WTC11 (cell line): ENCODE results near the gene MAN1B1. TPM values are rescaled to one million over a fixed set of nuclear protein-coding genes. Genes with fewer than 3 reads are reported as not detected.

Experiments used
- ATAC-seq: fragments of 200-7000 bp; cut with Tn5 transposase; 2 replicates; pipeline ENCODE4 v1.10.0; 2021; ENCODE audit warnings: mild to moderate bottlenecking, moderate library complexity
- CTCF ChIA-PET: fragments of 300-600 bp; sonication (Branson Sonifier 250); formaldehyde crosslinking; loops from one replicate; lab custom pipeline; 2021; ENCODE audit warnings: antibody characterized with exemption; lab: Charles Lee
- POLR2A ChIA-PET: fragments of 350-600 bp; sonication (Branson Sonifier 250); formaldehyde crosslinking; loops from one replicate; lab custom pipeline; 2021; ENCODE audit warnings: antibody characterized with exemption; lab: Charles Lee
- DNase-seq: peaks from one replicate; pipeline ENCODE4 v3.0.0; 2021; ENCODE audit warnings: low spot score
- H3K27ac Mint-ChIP-seq: 2 replicates; pipeline ENCODE4 v1.8.0; 2021; ENCODE audit warnings: mixed read lengths
- H3K27me3 Mint-ChIP-seq: 2 replicates; pipeline ENCODE4 v1.8.0; 2021; ENCODE audit warnings: low read depth, mild to moderate bottlenecking, moderate library complexity, mixed read lengths
- H3K36me3 Mint-ChIP-seq: 2 replicates; pipeline ENCODE4 v1.8.0; 2021; ENCODE audit warnings: mixed read lengths
- H3K4me1 Mint-ChIP-seq: 2 replicates; pipeline ENCODE4 v1.8.0; 2022; ENCODE audit warnings: mixed read lengths
- H3K4me3 Mint-ChIP-seq: 2 replicates; pipeline ENCODE4 v1.8.0; 2021; ENCODE audit warnings: mild to moderate bottlenecking, moderate library complexity, mixed read lengths
- H3K9me3 Mint-ChIP-seq: 2 replicates; pipeline ENCODE4 v1.8.0; 2021; ENCODE audit warnings: mixed read lengths
- CREB1 ChIP-seq: sonication (generic); formaldehyde crosslinking; IDR thresholded peaks from 2 replicates; pipeline ENCODE4 v1.8.0; 2023; ENCODE audit warnings: mild to moderate bottlenecking, missing genetic modification reagents
- EMX1 ChIP-seq: fragments of 250-450 bp; sonication (Bioruptor Pico); IDR thresholded peaks from 2 replicates; pipeline ENCODE4 v1.8.0; 2021; ENCODE audit warnings: mild to moderate bottlenecking
- FOXK1 ChIP-seq: sonication (generic); formaldehyde crosslinking; IDR thresholded peaks from 2 replicates; pipeline ENCODE4 v1.8.0; 2022; ENCODE audit warnings: mild to moderate bottlenecking, moderate library complexity, missing genetic modification reagents
- FOXP1 ChIP-seq: sonication (generic); formaldehyde crosslinking; IDR thresholded peaks from 2 replicates; pipeline ENCODE4 v1.8.0; 2022; ENCODE audit warnings: missing genetic modification reagents, mild to moderate bottlenecking, moderate library complexity, borderline replicate concordance
- JUN ChIP-seq: sonication (generic); formaldehyde crosslinking; IDR thresholded peaks from 2 replicates; pipeline ENCODE4 v1.8.0; 2023; ENCODE audit warnings: mild to moderate bottlenecking, missing genetic modification reagents
- ZNF396 ChIP-seq: fragments of 250-450 bp; sonication (Bioruptor Pico); IDR thresholded peaks from 2 replicates; pipeline ENCODE4 v1.8.0; 2021; ENCODE audit warnings: mild to moderate bottlenecking, moderate library complexity, borderline replicate concordance
- total RNA-seq: library from RNA; stranded (reverse); gene quantifications from 3 replicates; pipeline ENCODE4 v1.2.3, GENCODE V29; 2021
- TF ChIP-seq, protein P1 (sequence below): sonication (generic); formaldehyde crosslinking; IDR thresholded peaks from 2 replicates; pipeline ENCODE4 v1.8.1; 2023; ENCODE audit warnings: mild to moderate bottlenecking, missing genetic modification reagents, borderline replicate concordance
- TF ChIP-seq, protein P2 (sequence below): fragments of 250-450 bp; sonication (Bioruptor Pico); conservative IDR thresholded peaks from 2 replicates; pipeline ENCODE4 v1.9.0; 2021; ENCODE audit warnings: mild to moderate bottlenecking
- TF ChIP-seq, protein P3 (sequence below): sonication (generic); formaldehyde crosslinking; IDR thresholded peaks from 2 replicates; pipeline ENCODE4 v1.8.0; 2022; ENCODE audit warnings: missing genetic modification reagents
- TF ChIP-seq, protein P4 (sequence below): fragments of 250-450 bp; sonication (Bioruptor Pico); IDR thresholded peaks from 2 replicates; pipeline ENCODE4 v1.9.0; 2021; ENCODE audit warnings: mild to moderate bottlenecking, borderline replicate concordance

The MAN1B1 gene
- total RNA-seq, 1 experiment from 2014 or later, result 57.1 TPM

DNA sequence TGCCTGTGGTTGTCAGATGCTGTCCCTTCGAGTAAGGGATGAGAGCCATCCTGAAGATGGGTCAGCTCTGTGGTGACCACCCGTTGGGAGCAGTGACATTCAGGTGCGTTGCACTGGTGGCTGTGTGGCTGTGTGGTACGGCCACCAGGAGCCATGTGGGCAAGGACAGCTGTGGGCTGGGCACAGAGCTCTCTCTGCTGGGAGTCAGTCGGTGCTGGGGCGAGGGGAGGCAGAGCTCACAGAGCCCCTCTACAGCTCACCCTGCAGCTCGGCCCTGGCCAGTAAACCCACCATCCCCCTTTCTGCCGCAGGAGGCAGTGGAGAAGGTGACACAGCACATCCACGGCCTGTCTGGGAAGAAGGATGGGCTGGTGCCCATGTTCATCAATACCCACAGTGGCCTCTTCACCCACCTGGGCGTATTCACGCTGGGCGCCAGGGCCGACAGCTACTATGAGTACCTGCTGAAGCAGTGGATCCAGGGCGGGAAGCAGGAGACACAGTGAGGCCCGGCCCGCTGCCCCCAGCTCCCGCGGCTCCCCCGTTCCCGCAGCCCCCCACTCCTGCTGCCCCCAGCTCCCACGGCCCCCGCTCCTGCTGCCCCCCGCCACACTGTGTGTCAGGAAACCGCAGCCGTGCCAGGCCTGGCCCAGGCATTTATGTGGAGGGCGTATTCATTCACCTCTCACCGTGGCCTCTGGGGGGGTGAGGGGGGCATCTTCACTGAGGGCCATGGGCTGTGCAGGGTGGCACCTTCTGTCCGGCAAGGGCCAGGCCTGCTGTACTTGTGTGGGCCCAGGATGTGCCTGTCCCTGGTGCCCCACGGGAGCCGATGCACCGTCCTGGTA is 19.3 kb downstream of the MAN1B1 start:
- Mint-ChIP-seq H3K36me3 (0 out of 2 replicates have a peak, but pooled peaks cover 7% of the 10 kb centered on the region), H3K27ac (no peak overlapping the region), H3K4me3 (no peak overlapping the region), H3K4me1 (no peaks in the 10 kb centered on the region), H3K27me3 (no peaks in the 10 kb centered on the region), H3K9me3 (no peaks in the 10 kb centered on the region)
- ChIA-PET CTCF (interaction anchor here (1.2 to 2.0 kb wide), 2 partner anchors 38 to 59 kb away, joined by 3 to 8 read pairs; no protein-coding TSS in a partner anchor), POLR2A (no interaction called here)
- ATAC-seq, result no peak
- TF ChIP-seq FOXP1 (CRISPR knock-in tag), result no peak
- TF ChIP-seq CREB1 (CRISPR knock-in tag), result no peak
- no peak for TF ChIP-seq JUN (CRISPR knock-in tag)
- TF ChIP-seq FOXK1 (CRISPR knock-in tag), result no peak
- TF ChIP-seq, protein P1, sequence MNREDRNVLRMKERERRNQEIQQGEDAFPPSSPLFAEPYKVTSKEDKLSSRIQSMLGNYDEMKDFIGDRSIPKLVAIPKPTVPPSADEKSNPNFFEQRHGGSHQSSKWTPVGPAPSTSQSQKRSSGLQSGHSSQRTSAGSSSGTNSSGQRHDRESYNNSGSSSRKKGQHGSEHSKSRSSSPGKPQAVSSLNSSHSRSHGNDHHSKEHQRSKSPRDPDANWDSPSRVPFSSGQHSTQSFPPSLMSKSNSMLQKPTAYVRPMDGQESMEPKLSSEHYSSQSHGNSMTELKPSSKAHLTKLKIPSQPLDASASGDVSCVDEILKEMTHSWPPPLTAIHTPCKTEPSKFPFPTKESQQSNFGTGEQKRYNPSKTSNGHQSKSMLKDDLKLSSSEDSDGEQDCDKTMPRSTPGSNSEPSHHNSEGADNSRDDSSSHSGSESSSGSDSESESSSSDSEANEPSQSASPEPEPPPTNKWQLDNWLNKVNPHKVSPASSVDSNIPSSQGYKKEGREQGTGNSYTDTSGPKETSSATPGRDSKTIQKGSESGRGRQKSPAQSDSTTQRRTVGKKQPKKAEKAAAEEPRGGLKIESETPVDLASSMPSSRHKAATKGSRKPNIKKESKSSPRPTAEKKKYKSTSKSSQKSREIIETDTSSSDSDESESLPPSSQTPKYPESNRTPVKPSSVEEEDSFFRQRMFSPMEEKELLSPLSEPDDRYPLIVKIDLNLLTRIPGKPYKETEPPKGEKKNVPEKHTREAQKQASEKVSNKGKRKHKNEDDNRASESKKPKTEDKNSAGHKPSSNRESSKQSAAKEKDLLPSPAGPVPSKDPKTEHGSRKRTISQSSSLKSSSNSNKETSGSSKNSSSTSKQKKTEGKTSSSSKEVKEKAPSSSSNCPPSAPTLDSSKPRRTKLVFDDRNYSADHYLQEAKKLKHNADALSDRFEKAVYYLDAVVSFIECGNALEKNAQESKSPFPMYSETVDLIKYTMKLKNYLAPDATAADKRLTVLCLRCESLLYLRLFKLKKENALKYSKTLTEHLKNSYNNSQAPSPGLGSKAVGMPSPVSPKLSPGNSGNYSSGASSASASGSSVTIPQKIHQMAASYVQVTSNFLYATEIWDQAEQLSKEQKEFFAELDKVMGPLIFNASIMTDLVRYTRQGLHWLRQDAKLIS, result no peak
- TF ChIP-seq, protein P2, sequence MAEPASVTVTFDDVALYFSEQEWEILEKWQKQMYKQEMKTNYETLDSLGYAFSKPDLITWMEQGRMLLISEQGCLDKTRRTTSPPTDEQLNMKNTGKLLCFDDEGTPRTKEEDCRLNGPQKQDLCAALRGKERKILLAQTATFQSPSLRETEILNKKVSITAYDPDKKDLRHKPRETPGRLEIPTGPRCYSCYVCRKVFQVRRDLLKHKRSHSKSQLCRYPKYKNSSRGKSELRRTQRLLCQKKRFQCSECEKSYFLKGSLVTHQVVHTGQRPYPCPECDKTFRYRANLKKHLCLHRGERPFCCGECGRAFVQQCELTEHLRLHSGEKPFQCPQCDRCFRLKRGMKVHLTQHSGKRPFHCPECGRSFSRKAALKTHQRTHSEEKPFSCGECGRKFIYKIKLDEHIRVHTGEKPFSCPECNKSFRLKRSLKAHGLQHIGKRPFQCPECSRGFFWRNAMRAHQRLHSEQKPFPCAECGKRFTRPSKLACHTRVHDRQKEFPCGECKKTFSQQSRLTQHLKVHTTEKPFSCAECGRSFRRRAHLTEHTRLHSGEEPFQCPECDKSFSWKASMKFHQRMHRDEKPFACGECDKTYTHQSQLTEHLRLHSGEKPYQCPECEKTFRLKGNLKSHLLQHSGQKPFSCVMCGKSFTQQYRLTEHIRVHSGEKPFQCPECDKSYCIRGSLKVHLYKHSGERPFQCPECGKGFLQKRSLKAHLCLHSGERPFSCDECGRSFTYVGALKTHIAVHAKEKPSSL (CRISPR knock-in tag), result no peak
- TF ChIP-seq ZNF396 (CRISPR knock-in tag), result no peak
- TF ChIP-seq, protein P3, sequence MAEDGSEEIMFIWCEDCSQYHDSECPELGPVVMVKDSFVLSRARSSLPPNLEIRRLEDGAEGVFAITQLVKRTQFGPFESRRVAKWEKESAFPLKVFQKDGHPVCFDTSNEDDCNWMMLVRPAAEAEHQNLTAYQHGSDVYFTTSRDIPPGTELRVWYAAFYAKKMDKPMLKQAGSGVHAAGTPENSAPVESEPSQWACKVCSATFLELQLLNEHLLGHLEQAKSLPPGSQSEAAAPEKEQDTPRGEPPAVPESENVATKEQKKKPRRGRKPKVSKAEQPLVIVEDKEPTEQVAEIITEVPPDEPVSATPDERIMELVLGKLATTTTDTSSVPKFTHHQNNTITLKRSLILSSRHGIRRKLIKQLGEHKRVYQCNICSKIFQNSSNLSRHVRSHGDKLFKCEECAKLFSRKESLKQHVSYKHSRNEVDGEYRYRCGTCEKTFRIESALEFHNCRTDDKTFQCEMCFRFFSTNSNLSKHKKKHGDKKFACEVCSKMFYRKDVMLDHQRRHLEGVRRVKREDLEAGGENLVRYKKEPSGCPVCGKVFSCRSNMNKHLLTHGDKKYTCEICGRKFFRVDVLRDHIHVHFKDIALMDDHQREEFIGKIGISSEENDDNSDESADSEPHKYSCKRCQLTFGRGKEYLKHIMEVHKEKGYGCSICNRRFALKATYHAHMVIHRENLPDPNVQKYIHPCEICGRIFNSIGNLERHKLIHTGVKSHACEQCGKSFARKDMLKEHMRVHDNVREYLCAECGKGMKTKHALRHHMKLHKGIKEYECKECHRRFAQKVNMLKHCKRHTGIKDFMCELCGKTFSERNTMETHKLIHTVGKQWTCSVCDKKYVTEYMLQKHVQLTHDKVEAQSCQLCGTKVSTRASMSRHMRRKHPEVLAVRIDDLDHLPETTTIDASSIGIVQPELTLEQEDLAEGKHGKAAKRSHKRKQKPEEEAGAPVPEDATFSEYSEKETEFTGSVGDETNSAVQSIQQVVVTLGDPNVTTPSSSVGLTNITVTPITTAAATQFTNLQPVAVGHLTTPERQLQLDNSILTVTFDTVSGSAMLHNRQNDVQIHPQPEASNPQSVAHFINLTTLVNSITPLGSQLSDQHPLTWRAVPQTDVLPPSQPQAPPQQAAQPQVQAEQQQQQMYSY (CRISPR knock-in tag), result no peak
- no peak for TF ChIP-seq EMX1 (CRISPR knock-in tag)
- TF ChIP-seq, protein P4, sequence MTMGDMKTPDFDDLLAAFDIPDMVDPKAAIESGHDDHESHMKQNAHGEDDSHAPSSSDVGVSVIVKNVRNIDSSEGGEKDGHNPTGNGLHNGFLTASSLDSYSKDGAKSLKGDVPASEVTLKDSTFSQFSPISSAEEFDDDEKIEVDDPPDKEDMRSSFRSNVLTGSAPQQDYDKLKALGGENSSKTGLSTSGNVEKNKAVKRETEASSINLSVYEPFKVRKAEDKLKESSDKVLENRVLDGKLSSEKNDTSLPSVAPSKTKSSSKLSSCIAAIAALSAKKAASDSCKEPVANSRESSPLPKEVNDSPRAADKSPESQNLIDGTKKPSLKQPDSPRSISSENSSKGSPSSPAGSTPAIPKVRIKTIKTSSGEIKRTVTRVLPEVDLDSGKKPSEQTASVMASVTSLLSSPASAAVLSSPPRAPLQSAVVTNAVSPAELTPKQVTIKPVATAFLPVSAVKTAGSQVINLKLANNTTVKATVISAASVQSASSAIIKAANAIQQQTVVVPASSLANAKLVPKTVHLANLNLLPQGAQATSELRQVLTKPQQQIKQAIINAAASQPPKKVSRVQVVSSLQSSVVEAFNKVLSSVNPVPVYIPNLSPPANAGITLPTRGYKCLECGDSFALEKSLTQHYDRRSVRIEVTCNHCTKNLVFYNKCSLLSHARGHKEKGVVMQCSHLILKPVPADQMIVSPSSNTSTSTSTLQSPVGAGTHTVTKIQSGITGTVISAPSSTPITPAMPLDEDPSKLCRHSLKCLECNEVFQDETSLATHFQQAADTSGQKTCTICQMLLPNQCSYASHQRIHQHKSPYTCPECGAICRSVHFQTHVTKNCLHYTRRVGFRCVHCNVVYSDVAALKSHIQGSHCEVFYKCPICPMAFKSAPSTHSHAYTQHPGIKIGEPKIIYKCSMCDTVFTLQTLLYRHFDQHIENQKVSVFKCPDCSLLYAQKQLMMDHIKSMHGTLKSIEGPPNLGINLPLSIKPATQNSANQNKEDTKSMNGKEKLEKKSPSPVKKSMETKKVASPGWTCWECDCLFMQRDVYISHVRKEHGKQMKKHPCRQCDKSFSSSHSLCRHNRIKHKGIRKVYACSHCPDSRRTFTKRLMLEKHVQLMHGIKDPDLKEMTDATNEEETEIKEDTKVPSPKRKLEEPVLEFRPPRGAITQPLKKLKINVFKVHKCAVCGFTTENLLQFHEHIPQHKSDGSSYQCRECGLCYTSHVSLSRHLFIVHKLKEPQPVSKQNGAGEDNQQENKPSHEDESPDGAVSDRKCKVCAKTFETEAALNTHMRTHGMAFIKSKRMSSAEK (CRISPR knock-in tag), result no peak
- DNase-seq, result no peak
